Measurements from ENCODE around the gene EHD3.
A peak's percentile ranks its signal among the peaks of the same experiment; 100 is the strongest.

The EHD3 gene

DNA sequence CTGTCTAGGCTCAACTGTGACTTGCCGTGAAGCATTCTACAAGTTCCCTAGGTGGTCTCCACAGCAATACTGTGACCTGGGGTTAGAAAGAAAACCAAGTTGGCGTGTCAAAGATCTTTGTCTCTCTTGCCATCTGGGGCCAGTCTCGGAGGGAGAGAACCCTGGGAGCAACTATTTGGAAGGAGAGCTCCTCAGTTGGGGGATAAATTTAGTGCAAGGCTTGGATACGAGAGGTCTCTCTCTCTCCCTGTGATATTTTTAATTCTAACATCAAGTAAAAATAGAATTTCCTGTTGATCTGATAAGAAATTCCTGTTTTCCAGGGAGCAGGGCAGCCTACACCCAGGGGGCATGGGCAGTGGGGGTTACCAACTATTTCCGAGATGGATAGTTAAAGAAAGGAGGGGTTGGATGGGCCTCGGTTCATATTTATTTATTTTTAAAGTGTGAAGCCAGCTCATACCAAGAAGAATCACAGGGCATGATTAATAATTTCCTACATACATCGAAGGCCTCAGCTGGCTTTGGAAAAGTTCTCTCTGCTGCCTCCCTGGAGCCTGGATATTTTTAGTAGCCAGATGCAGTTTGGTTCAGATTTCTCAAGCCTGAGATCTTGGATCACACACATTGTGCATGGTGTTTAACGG, 62.8 kb downstream of the EHD3 start:
- no peak for DNase-seq

- DNase-seq: no peak
Measured at GRCh38 chr2:31297751-31298150, 63.8 kb downstream of the EHD3 start.

- DNase-seq: no peak
Measured at GRCh38 chr2:31299547-31299946, 65.6 kb downstream of the EHD3 start.

DNA sequence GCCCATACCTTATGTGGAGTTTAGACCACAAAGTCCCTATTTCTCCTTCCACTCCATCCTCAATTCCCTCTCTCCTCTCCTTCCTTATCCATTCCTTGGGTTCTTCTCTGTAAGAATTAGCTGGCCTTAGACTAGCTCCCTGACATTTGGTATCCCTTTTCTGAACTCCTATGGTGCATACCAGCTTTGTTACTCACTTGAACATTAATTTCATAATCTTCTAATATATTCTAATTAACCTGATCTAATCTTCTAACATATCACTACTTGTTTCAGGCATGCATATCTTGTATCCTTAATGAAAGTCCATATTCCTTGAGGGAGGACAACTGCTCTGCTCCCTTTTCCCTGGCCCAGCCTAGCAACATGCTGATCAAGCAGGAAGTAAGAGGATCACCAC, 66.4 kb downstream of the EHD3 start:
- no peak for DNase-seq

DNA sequence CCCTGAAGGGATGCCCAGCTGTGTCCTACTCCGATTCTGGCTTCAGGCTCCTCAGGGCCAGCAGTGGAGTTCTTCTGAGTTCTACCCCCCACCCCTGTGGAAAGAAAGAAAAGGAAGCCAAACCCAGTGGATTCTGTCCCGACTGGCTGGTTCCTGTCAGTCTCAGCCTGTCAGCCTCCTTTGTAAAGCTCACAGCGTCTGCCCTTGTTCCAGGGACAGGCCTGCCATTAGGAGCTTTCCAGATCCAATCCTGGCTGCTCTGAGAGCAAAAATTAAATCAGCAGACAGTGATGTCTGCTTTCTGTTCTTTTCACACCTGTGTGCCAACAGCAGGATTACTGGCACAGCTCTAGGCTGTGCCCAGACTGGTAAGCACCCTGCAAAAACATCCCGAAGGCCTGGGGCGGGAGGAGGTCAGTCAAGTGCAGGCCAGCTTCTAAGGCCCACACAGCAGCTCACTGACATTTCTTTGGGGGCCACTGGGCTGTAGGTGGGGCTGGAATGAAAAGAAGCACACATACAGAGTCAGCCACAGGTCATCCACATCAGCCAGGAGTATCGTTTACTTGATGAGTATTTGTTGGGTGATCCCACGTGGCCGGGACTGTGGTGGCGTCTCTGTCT, 69.1 kb downstream of the EHD3 start:
- DNase-seq: no peak

DNA sequence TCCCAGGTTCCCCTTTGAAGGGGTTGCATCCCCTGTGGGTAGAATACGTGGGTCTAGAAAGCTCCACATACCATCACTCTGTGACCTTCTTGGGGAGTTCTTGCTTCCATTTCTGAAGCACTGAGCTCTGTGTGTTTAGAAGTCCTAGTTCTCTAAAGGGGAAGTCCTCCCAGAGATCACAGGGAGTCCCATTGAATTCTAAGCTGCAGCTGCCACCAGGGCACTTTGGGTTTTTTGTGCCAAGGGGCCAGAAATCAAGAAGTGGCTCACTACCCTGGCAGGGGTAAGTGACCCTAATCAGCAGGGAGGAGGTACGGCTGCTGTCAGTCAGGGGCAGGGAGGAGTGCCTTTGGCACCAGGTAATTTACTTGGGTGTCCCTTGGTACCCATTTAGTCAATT, 70.9 kb downstream of the EHD3 start:
- DNase-seq: no peak

GRCh38 chr2:31312898-31313297, 78.9 kb downstream of the EHD3 start:
- DNase-seq: no peak

DNA sequence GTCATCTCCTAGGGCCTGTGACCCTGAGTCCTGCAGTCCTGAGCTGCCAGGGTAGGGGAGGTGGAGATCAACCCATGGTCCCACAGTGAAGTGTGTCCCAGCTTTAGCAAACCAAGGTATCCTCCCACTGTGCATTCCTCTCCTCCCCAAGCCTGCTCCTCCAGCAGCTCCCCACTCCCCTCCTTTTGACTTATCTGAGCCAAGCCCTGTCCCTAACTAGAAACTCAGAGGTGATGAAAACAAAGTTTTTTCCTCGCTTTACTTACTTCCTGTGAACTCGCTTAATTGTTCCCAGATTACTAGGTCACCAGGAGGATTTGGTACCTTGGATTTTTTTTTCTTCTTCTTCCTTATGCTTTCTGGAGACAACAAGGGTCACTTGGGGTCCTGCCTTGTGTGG, 80.8 kb downstream of the EHD3 start:
- DNase-seq: no peak

GRCh38 chr2:31317396-31317795, 83.4 kb downstream of the EHD3 start:
- DNase-seq: no peak

GRCh38 chr2:31318361-31319336, 84.7 kb downstream of the EHD3 start:
- peak; percentile 36 for DNase-seq
